ENCODE results near the gene TRIM10.

TRIM10 gene

GRCh38 chr6:30149858-30150550 is 11.0 kb downstream of the TRIM10 start:
- peaks cover 3% of the 10 kb centered on the region for H3K27me3 ChIP-seq (ENCODE audit: insufficient read depth, poor library complexity, severe bottlenecking)
- H3K4me3 ChIP-seq (replicated peaks; ENCODE audit: insufficient read depth, low read length) = no peak overlapping the region
- no peak overlapping the region for H3K27ac ChIP-seq (replicated peaks)
- TF ChIP-seq REST (IDR thresholded peaks at IDR 0.05; ENCODE audit: insufficient replicate concordance, low read depth) = no peak
- peak; percentile 46 for TF ChIP-seq SPI1 (IDR thresholded peaks at IDR 0.05; ENCODE audit: borderline replicate concordance, low read depth)
- TF ChIP-seq GABPA (IDR thresholded peaks at IDR 0.05; ENCODE audit: low read depth) = no peak
- TF ChIP-seq POLR2AphosphoS5 (IDR thresholded peaks at IDR 0.05; ENCODE audit: low read depth) = no peak
- no peak for TF ChIP-seq CTCF (IDR thresholded peaks at IDR 0.05; ENCODE audit: insufficient read depth, low read length)
- no peak for DNase-seq (ENCODE audit: low read depth in 1 of 2, low spot score in 1 of 2)

- TF ChIP-seq GABPA (IDR thresholded peaks at IDR 0.05; ENCODE audit: low read depth) (no peak), REST (IDR thresholded peaks at IDR 0.05; ENCODE audit: insufficient replicate concordance, low read depth) (no peak), SPI1 (IDR thresholded peaks at IDR 0.05; ENCODE audit: borderline replicate concordance, low read depth) (no peak), POLR2AphosphoS5 (IDR thresholded peaks at IDR 0.05; ENCODE audit: low read depth) (no peak), CTCF (IDR thresholded peaks at IDR 0.05; ENCODE audit: insufficient read depth, low read length) (no peak)
- no peak for DNase-seq (ENCODE audit: low read depth in 1 of 2, low spot score in 1 of 2)
Observed at GRCh38 chr6:30149234-30149633, 11.8 kb downstream of the TRIM10 start.

GRCh38 chr6:30147096-30147495 is 13.9 kb downstream of the TRIM10 start:
- H3K4me3 ChIP-seq (replicated peaks; ENCODE audit: insufficient read depth, low read length) = no peak overlapping the region
- TF ChIP-seq POLR2AphosphoS5 (IDR thresholded peaks at IDR 0.05; ENCODE audit: low read depth) (no peak), CTCF (IDR thresholded peaks at IDR 0.05; ENCODE audit: insufficient read depth, low read length) (no peak), SPI1 (IDR thresholded peaks at IDR 0.05; ENCODE audit: borderline replicate concordance, low read depth) (no peak), GABPA (IDR thresholded peaks at IDR 0.05; ENCODE audit: low read depth) (no peak), REST (IDR thresholded peaks at IDR 0.05; ENCODE audit: insufficient replicate concordance, low read depth) (no peak)
- H3K27ac ChIP-seq (replicated peaks) = no peak overlapping the region
- DNase-seq (ENCODE audit: low read depth in 1 of 2, low spot score in 1 of 2) = no peak
- H3K27me3 ChIP-seq (ENCODE audit: insufficient read depth, poor library complexity, severe bottlenecking) = peaks cover 6% of the 10 kb centered on the region

More at GRCh38 chr6:30149234-30149633, 11.8 kb downstream of the TRIM10 start:
- Histone ChIP-seq H3K27me3 (ENCODE audit: insufficient read depth, poor library complexity, severe bottlenecking) (peaks cover 3% of the 10 kb centered on the region), H3K27ac (replicated peaks) (no peak overlapping the region), H3K4me3 (replicated peaks; ENCODE audit: insufficient read depth, low read length) (no peak overlapping the region)

Data from HL-60 (cell line).